HG03520 (cell line): ENCODE measurements around the gene TNFAIP2.

Experiments used
- ATAC-seq: cut with Tn5 transposase; IDR thresholded peaks from one replicate; pipeline ENCODE4 v1.9.1; 2021; ENCODE audit warnings: mild to moderate bottlenecking, moderate library complexity; ENCODE audit not compliant: unreplicated experiment

TNFAIP2 gene

GRCh38 chr14:103179094-103179493 lies 55.8 kb downstream of the TNFAIP2 start:
- no peak for ATAC-seq

- ATAC-seq, result no peak
These were observed 57.1 kb downstream of the TNFAIP2 start for GRCh38 chr14:103180331-103180730.

GRCh38 chr14:103184046-103184445 lies 60.8 kb downstream of the TNFAIP2 start:
- ATAC-seq, result no peak

- ATAC-seq, result no peak
These were observed 62.1 kb downstream of the TNFAIP2 start for GRCh38 chr14:103185051-103186029.

GRCh38 chr14:103186241-103186822 lies 63.1 kb downstream of the TNFAIP2 start:
- ATAC-seq, result no peak
